Measurements from ENCODE around the gene PLXNB2.
"Not testable (repeated sequence)": the region's sequence is repeated elsewhere in the genome, so short reads cannot be mapped to it uniquely, and the experiment has no call there.

PLXNB2 gene

DNA sequence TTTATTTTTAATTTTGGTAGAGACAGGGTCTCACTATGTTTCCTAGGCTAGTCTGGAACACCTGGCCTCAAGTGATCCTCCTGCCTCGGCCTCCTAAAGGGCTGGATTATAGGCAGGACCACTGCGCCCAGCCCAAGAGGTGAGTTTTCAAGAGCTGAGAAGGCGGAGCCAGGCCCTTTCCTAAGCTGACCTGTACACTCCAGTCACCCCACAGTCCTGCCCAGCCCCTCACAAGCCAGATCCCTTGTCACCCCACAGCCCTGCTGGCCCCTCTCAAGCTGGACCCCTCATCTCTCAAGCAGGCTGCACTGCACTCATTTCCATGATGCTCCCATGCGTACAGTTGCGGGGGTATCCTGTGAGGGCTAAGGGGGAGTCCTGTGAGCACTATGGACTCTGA lies 16.5 kb upstream of the PLXNB2 start:
- TF ChIP-seq, protein P1, sequence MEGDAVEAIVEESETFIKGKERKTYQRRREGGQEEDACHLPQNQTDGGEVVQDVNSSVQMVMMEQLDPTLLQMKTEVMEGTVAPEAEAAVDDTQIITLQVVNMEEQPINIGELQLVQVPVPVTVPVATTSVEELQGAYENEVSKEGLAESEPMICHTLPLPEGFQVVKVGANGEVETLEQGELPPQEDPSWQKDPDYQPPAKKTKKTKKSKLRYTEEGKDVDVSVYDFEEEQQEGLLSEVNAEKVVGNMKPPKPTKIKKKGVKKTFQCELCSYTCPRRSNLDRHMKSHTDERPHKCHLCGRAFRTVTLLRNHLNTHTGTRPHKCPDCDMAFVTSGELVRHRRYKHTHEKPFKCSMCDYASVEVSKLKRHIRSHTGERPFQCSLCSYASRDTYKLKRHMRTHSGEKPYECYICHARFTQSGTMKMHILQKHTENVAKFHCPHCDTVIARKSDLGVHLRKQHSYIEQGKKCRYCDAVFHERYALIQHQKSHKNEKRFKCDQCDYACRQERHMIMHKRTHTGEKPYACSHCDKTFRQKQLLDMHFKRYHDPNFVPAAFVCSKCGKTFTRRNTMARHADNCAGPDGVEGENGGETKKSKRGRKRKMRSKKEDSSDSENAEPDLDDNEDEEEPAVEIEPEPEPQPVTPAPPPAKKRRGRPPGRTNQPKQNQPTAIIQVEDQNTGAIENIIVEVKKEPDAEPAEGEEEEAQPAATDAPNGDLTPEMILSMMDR (conservative IDR thresholded peaks at IDR 0.05; ENCODE audit: low read depth, low read length), result no peak
- no peak overlapping the region for H3K4me3 ChIP-seq (ENCODE audit: low read length)
- DNase-seq (ENCODE audit: low read depth), result no peak

DNA sequence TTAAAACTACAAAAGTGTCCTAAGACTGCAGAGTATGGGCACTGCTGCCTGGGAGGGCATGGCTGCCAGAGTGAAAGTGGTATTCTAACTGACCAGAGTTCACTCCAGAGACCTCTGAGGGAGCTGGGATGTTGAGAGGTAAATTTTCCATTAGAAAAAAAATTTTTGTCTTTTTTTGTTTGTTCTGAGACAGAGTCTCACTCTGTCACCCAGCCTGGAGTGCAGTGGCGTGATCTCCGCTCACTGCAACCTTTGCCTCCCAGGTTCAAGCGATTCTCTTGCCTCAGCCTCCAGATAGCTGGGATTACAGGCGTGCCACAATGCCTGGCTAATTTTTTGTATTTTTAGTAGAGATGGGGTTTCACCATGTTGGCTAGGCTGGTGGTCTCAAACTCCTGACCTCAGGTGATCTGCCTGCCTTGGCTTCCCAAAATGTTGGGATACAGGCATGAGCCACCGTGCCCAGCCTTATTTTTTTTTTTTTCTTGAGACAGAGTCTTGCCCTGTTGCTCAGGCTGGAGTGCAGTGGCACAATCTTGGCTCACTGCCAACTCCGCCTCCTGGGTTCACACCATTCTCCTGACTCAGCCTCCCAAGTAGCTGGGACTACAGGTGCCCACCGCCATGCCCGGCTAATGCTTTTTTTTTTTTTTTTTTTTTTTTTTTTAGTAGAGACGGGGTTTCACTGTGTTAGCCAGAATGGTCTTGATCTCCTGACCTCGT lies 15.1 kb upstream of the PLXNB2 start:
- DNase-seq (ENCODE audit: low read depth); H3K4me3 ChIP-seq (ENCODE audit: low read length): not testable (repeated sequence)

DNA sequence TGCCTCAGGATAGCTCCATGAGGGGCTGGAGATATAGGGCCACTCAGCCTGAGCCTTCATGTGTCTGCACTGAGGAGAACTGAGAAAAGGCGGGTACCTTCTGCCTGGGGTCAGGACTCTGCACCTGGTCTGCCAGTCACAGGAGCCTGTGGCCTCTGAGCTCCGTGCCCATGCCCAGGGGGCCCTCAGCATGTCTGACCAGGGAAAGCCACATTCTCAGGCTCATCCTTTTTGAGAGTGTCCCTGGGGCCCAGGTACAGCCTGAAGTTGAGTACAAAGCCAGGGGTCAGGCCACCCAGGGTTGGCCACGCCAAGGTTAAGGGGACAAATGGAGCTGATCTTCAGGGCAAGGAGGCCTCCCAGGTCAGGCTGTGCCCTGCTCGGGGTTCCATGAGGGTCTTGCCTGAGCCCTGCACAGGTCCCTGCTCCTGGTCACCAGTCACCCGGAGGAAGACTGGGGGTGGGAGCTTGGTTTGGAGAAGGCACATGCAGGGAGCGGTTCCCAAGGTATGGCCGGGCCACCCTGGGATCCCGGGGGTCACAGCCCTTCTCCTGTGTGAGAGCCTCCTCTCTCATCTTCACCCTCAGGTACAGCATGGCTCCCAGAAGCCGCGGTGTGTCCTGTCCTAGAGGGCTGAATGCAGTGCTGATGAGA lies 13.4 kb upstream of the PLXNB2 start:
- DNase-seq (ENCODE audit: low read depth), result no peak
- no peak overlapping the region for H3K4me3 ChIP-seq (ENCODE audit: low read length)
- TF ChIP-seq, protein P1 (conservative IDR thresholded peaks at IDR 0.05; ENCODE audit: low read depth, low read length), result no peak

DNA sequence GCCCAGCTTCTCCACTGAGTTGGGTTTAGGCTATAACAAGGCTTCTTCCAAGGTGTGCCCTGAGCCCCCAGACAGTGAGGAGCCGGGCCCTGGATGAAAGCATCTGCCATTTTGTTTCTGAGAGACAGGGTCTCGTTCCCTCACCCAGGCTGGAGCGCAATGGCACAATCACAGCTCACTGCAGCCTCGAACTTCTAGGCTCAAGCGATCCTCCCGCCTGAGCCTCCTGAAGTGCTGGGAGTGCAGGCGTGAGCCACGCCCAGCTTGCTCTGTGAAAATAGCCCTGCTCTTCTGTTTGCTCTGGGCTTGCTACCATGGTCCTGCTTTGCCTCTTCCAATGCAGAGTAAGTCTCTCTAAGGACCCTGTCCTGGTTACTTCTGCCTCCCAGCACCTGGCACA lies 12.7 kb upstream of the PLXNB2 start:
- TF ChIP-seq, protein P1 (conservative IDR thresholded peaks at IDR 0.05; ENCODE audit: low read depth, low read length), result no peak
- no peak for DNase-seq (ENCODE audit: low read depth)
- H3K4me3 ChIP-seq (ENCODE audit: low read length), result no peak overlapping the region

DNA sequence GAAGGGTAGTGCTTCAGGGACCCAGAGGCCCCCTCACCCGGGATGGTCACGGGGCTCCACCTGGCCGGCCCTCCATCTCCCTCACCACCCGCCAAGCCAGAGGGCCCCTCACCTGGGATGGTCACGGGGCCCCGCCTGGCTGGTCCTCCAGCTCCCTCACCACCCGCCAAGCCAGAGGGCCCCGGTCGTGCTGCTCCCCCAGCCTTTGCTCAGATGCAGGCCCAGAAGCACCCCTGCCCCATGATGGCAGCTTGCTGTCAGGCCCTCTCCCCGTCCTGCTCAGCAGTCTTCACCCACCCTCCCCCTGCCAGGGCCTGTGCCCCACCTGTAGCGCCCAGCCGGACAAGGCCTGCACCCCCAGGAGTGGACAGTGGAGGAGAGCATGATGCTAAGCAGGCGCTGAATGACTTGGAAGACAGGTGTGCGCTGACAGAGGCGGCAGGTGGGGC lies 12.1 kb upstream of the PLXNB2 start:
- DNase-seq (ENCODE audit: low read depth), result no peak
- H3K4me3 ChIP-seq (ENCODE audit: low read length), result no peak overlapping the region
- TF ChIP-seq, protein P1 (conservative IDR thresholded peaks at IDR 0.05; ENCODE audit: low read depth, low read length), result no peak

DNA sequence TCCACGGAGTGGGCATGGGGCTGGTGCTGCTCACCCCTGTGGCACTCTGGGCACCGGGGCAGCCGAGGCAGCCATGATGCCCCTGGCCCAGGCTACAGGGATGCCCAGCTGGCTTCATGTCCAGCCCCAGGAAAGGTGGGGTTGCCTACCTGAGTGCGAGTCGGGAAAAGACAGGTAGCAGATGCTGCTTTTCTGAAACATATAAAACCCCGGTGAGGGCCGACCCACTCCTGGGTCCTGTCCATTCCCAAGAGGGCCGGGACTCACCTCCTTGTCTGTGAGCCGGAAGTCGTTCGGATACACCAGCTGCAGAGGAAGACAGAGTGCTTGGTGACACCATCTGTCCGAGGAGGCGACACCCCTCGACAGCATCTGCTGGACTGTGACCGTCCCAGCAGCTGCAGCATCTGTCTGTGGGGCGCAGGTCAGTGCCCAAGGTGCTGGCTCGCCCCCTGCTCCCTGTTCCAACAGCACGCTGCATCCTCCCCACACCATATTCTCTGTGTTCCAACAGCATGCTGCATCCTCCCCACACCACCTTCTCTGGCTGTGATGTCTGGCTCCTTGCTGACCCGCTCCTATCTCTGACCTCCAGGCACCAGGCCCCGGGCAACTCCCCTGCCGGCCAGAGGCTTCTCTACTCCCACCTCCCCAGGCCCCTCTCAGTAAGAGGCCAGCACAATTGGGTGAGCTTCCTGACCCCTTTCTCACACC lies 11.4 kb upstream of the PLXNB2 start:
- no peak for DNase-seq (ENCODE audit: low read depth)
- TF ChIP-seq, protein P1 (conservative IDR thresholded peaks at IDR 0.05; ENCODE audit: low read depth, low read length), result no peak
- no peak overlapping the region for H3K4me3 ChIP-seq (ENCODE audit: low read length)

DNA sequence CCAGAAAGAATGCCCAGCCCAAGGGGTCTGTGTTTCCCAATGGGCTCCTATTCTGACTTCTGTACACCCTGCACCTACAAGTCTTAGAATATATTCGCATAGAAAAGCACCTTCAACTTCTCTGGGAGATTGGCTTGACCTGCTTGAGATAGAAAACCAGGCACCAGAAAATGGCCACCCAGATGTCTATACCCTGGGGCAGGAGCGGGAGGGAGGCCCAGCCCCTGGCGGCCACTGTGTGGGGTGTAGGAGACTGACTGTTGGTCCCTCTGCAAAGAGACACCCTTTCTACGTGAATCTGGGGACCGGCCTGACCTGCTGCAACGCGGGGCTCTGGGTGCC lies 10.9 kb upstream of the PLXNB2 start:
- TF ChIP-seq, protein P1 (conservative IDR thresholded peaks at IDR 0.05; ENCODE audit: low read depth, low read length), result no peak
- no peak overlapping the region for H3K4me3 ChIP-seq (ENCODE audit: low read length)
- DNase-seq (ENCODE audit: low read depth), result no peak
